Spleen (tissue), 7 donors: ENCODE data around the gene ZNF652.

Experiments used
- POLR2A ChIP-seq, 3 donors: fragments of 450-650 bp; IDR thresholded peaks; one replicate each; pipeline ENCODE4 v1.5.1; 2017; ENCODE audit warnings: antibody characterized with exemption in 3 of 3, mild to moderate bottlenecking in 1 of 3
- POLR2AphosphoS5 ChIP-seq, 3 donors: sonication (generic); formaldehyde crosslinking; IDR thresholded peaks; one replicate each; pipeline ENCODE4 v1.5.1; 2017; ENCODE audit warnings: antibody characterized with exemption in 3 of 3
- TF ChIP-seq, protein P1 (sequence below), 11 experiments: fragments of 200-600 bp in 7 of 11; fragments of 450-650 bp in 4 of 11; sonication (generic) in 4 of 11; IDR thresholded peaks in 8 of 11; conservative IDR thresholded peaks in 3 of 11; 1 replicate in 7 of 11; 2 replicates in 4 of 11; pipeline versions ENCODE4 v1.4.0 to v1.8.0; 2016 to 2021; ENCODE audit warnings: antibody characterized with exemption in 11 of 11, inconsistent platforms in 4 of 11, mild to moderate bottlenecking in 1 of 11
- donor health status: DM: no; HTN: no; CAD: no; lungs with moderate emphysema.
- donor health status: DM: no; HTN: no; CAD: no.
- donor health status: DM: no; HTN: no; CAD: no.

DNA sequence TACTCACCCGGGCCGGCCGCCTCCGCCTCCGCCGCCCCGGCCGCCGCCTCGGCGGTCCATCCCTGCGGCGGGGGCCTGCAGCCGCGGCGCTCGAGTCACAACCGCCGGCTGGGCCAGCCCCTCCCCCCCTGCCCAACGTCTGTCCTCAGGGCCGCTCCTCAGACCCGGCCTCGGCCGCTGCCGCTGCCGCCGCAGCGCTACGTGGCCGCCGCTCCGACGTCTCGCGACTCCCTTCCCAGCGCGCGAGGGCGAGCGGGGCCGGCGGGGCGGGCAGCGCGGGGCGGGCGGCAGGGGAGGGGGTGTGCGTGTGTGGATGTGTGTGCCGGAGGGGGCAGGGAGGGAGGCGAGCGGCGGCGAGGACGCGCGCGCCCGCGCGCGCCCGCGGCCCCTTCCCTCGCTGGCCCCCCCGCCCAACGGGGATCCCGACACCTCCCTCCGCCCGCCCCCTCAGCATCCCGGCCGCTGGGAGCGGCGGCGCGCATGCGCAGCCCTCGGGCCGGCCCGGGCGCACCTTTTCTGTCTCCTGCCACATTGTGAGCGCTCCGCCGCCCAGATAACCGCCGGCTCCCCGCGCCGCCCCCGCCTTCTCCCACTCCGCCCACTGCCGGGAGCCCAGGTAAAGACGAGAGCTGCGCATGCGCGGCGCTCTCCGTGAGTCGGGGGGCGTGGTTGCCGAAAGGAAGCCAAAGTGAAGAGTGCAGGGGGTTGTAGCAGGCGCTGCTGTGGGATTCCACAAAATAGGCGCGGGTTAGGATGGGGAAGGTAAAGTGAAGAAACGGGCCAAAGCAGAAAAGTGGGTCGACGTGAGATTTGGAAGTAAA is at the start of gene ZNF652:
- TF ChIP-seq, protein P1, sequence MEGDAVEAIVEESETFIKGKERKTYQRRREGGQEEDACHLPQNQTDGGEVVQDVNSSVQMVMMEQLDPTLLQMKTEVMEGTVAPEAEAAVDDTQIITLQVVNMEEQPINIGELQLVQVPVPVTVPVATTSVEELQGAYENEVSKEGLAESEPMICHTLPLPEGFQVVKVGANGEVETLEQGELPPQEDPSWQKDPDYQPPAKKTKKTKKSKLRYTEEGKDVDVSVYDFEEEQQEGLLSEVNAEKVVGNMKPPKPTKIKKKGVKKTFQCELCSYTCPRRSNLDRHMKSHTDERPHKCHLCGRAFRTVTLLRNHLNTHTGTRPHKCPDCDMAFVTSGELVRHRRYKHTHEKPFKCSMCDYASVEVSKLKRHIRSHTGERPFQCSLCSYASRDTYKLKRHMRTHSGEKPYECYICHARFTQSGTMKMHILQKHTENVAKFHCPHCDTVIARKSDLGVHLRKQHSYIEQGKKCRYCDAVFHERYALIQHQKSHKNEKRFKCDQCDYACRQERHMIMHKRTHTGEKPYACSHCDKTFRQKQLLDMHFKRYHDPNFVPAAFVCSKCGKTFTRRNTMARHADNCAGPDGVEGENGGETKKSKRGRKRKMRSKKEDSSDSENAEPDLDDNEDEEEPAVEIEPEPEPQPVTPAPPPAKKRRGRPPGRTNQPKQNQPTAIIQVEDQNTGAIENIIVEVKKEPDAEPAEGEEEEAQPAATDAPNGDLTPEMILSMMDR (IDR thresholded peaks at IDR 0.05 in 8 of 11, conservative IDR thresholded peaks at IDR 0.05 in 3 of 11): no peak
- TF ChIP-seq POLR2AphosphoS5 (IDR thresholded peaks at IDR 0.05): peak; percentile 48 to 84 (median 80)
- TF ChIP-seq POLR2A (IDR thresholded peaks at IDR 0.05): no peak
